Neuronal stem cell (in vitro differentiated cells): Measurements from ENCODE around the gene SETD2.

Source experiments
- DNase-seq: peaks from one replicate; pipeline ENCODE4 v3.0.0-alpha.2; 2013; ENCODE audit warnings: low spot score
- H2AFZ ChIP-seq: one replicate; pipeline ENCODE4 v1.6.1; 2013; ENCODE audit warnings: mild to moderate bottlenecking, low read length, inconsistent platforms
- H2AK5ac ChIP-seq: 2 replicates; pipeline ENCODE4 v1.6.1; 2013; ENCODE audit warnings: low read depth, mild to moderate bottlenecking, inconsistent platforms, low read length, moderate library complexity, mixed read lengths
- H2BK120ac ChIP-seq: 2 replicates; pipeline ENCODE4 v1.6.1; 2013; ENCODE audit warnings: low read depth, mild to moderate bottlenecking, inconsistent platforms, low read length, moderate library complexity, mixed read lengths
- H2BK12ac ChIP-seq: one replicate; pipeline ENCODE4 v1.6.1; 2013; ENCODE audit warnings: low read length, inconsistent platforms
- H2BK15ac ChIP-seq: 2 replicates; pipeline ENCODE4 v1.6.1; 2013; ENCODE audit warnings: mild to moderate bottlenecking, low read length, inconsistent platforms, mixed read lengths
- H2BK5ac ChIP-seq: one replicate; pipeline ENCODE4 v1.6.1; 2013; ENCODE audit warnings: inconsistent platforms, mild to moderate bottlenecking, low read length, moderate library complexity
- H3K14ac ChIP-seq: one replicate; pipeline ENCODE4 v1.6.1; 2013; ENCODE audit warnings: low read length, inconsistent platforms
- H3K18ac ChIP-seq: 2 replicates; pipeline ENCODE4 v1.6.1; 2013; ENCODE audit warnings: low read length, inconsistent platforms
- H3K23ac ChIP-seq: 2 replicates; pipeline ENCODE4 v1.6.1; 2013; ENCODE audit warnings: low read depth, mild to moderate bottlenecking, mixed read lengths, low read length, inconsistent platforms; ENCODE audit not compliant: poor library complexity
- H3K27ac ChIP-seq: replicated peaks from 3 replicates; pipeline ENCODE4 v1.5.1; 2013; ENCODE audit warnings: low read length, inconsistent platforms
- H3K27me3 ChIP-seq, 3 experiments: 2 replicates each; pipeline ENCODE4 v1.6.1; 2013; ENCODE audit warnings: low read length in 3 of 3, mild to moderate bottlenecking in 2 of 3, inconsistent platforms in 1 of 3, low read depth in 1 of 3, mixed read lengths in 1 of 3, moderate library complexity in 1 of 3; ENCODE audit not compliant: control insufficient read depth in 3 of 3, insufficient read depth in 3 of 3
- H3K36me3 ChIP-seq, 2 donors: replicated peaks in 1 of 2; 2 replicates each; pipeline ENCODE4 v1.6.1; 2013; ENCODE audit warnings: low read length in 2 of 2; ENCODE audit not compliant: control insufficient read depth in 2 of 2, insufficient read depth in 2 of 2
- H3K4ac ChIP-seq: 2 replicates; pipeline ENCODE4 v1.6.1; 2013; ENCODE audit warnings: inconsistent platforms, mild to moderate bottlenecking, low read length, moderate library complexity
- H3K4me1 ChIP-seq, 2 donors: 1 replicate in 1 of 2; 2 replicates in 1 of 2; pipeline ENCODE4 v1.6.1; 2013; ENCODE audit warnings: low read length in 2 of 2, low read depth in 1 of 2; ENCODE audit not compliant: control insufficient read depth in 2 of 2, insufficient read depth in 1 of 2
- H3K4me2 ChIP-seq: one replicate; pipeline ENCODE4 v1.6.1; 2013; ENCODE audit warnings: mild to moderate bottlenecking, low read length, inconsistent platforms; ENCODE audit not compliant: insufficient read depth, poor library complexity, severe bottlenecking
- H3K4me3 ChIP-seq, 2 donors: 2 replicates each; pipeline ENCODE4 v1.5.1; 2013; ENCODE audit warnings: low read length in 2 of 2, mild to moderate bottlenecking in 2 of 2, inconsistent platforms in 1 of 2, moderate library complexity in 1 of 2
- H3K79me1 ChIP-seq: one replicate; pipeline ENCODE4 v1.6.1; 2013; ENCODE audit warnings: low read depth, mild to moderate bottlenecking, inconsistent platforms, low read length, moderate library complexity
- H3K9ac ChIP-seq: one replicate; pipeline ENCODE4 v1.6.1; 2013; ENCODE audit warnings: mild to moderate bottlenecking, low read depth, low read length, inconsistent platforms; ENCODE audit not compliant: poor library complexity
- H3K9me3 ChIP-seq, 2 donors: replicated peaks in 1 of 2; 2 replicates each; pipeline versions ENCODE3 to v1.6.1; 2013; ENCODE audit warnings: low read length in 2 of 2, mild to moderate bottlenecking in 2 of 2, inconsistent platforms in 1 of 2, low read depth in 1 of 2, mixed read lengths in 1 of 2, moderate library complexity in 1 of 2; ENCODE audit not compliant: control insufficient read depth in 2 of 2, insufficient read depth in 1 of 2
- H4K8ac ChIP-seq: one replicate; pipeline ENCODE4 v1.6.1; 2013; ENCODE audit warnings: low read depth, mild to moderate bottlenecking, inconsistent platforms, low read length, moderate library complexity
- H4K91ac ChIP-seq: one replicate; pipeline ENCODE4 v1.6.1; 2013; ENCODE audit warnings: low read length, low read depth, mild to moderate bottlenecking, inconsistent platforms; ENCODE audit not compliant: poor library complexity
- WGBS, 2 donors: extraction: QIAGEN DNeasy Blood & Tissue Kit; methylation state at CpG; one replicate each; pipeline ENCODE4 v1.1.7; 2013; ENCODE audit warnings: missing lambda C conversion rate in 2 of 2, mixed read lengths in 1 of 2; ENCODE audit not compliant: insufficient read length in 2 of 2, insufficient replicate concordance in 1 of 2; ENCODE audit errors: extremely low coverage in 2 of 2; 5-methylcytosine and 5-hydroxymethylcytosine counted together

SETD2 gene

GRCh38 chr3:47130557-47130956, 33.4 kb downstream of the SETD2 start:
- no CpG with 5 or more reads among the region's 2 CpGs for WGBS, 2 donors
- H2BK12ac ChIP-seq, result no peak overlapping the region

DNA sequence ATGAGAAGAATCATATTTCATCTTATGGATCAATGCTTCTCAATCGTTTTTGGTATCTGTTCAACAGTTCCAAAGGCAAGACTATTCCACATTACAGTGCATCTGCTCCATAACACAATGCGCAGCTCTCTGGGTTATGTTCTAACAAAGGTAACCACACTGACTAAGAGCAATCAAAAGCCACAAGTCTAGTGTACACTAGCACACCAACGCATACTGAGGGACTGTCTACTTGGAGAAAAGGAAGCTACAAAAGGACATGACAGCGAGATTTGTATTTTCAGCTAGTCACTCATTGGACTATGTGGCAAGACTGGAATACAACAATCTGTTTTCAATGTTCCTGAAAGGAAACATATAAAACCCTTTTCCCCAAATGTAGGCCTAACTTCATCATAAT, 35.8 kb downstream of the SETD2 start:
- H4K91ac ChIP-seq, result no peak overlapping the region
- peaks cover 2 to 4% of the 10 kb centered on the region in 2 donors for H3K9me3 ChIP-seq
- H3K4me1 ChIP-seq, result no peaks in the 10 kb centered on the region
- no peak overlapping the region for H4K8ac ChIP-seq
- H3K36me3 ChIP-seq, result peaks cover 5 to 32% of the 10 kb centered on the region in 2 donors
- no peak for DNase-seq
- H3K79me1 ChIP-seq, result no peaks in the 10 kb centered on the region
- H3K27ac ChIP-seq, result no peak overlapping the region
- H2AFZ ChIP-seq, result no peak overlapping the region
- no peak overlapping the region for H3K4ac ChIP-seq
- no peak overlapping the region for H2BK12ac ChIP-seq
- no peak overlapping the region for H3K4me3 ChIP-seq
- no peak overlapping the region for H3K4me2 ChIP-seq
- H3K9ac ChIP-seq, result no peak overlapping the region
- H3K14ac ChIP-seq, result no peak overlapping the region
- H3K27me3 ChIP-seq, result peaks cover 0 to 2% (median 0%) of the 10 kb centered on the region in 3 experiments
- no CpG with 5 or more reads among the region's 4 CpGs for WGBS, 2 donors
- H3K23ac ChIP-seq, result no peak overlapping the region
- H2AK5ac ChIP-seq, result no peak overlapping the region
- H3K18ac ChIP-seq, result no peak overlapping the region
- no peak overlapping the region for H2BK120ac ChIP-seq
- no peak overlapping the region for H2BK5ac ChIP-seq
- H2BK15ac ChIP-seq, result no peak overlapping the region

More at GRCh38 chr3:47130557-47130956, 33.4 kb downstream of the SETD2 start:
- Histone ChIP-seq H3K4me3 (no peak overlapping the region), H2BK5ac (no peak overlapping the region), H3K18ac (no peak overlapping the region), H3K14ac (no peak overlapping the region), H2AFZ (no peak overlapping the region), H3K27ac (no peak overlapping the region), H3K27me3 (no peaks in the 10 kb centered on the region), H3K9me3 (no peaks in the 10 kb centered on the region), H3K23ac (no peak overlapping the region), H4K8ac (no peak overlapping the region), H4K91ac (no peak overlapping the region), H2BK15ac (no peak overlapping the region), H3K4me1 (no peaks in the 10 kb centered on the region), H3K79me1 (peaks cover 6% of the 10 kb centered on the region), H3K36me3 (peaks cover 0 to 9% of the 10 kb centered on the region in 2 donors), H3K4ac (no peak overlapping the region), H3K9ac (no peak overlapping the region), H2BK120ac (no peak overlapping the region), H2AK5ac (no peak overlapping the region), H3K4me2 (no peak overlapping the region)
- DNase-seq, result no peak

DNA sequence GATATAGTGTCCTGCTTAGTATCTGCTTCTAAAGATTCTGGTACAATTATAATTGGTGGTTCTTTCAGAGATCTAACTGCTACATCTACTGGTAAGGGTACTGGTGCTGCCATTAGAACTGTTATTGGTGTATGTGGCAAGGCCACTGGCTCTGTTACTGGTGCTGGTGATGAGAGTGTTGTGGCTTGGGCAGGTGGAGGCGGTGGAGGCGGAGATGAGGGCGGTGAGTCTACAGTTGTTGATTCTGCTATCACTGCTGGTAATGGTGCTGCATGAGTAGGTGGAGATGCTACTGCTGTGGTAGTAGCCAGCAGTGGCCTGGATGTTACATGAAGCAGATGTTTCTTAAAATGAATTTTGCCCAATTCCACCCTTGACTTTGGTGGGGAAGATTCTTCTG, 40.1 kb downstream of the SETD2 start:
- Histone ChIP-seq H2AFZ (no peak overlapping the region), H4K91ac (no peak overlapping the region), H3K4me2 (no peak overlapping the region), H3K36me3 (peaks cover 13 to 74% of the 10 kb centered on the region in 2 donors), H3K9me3 (peaks cover 2 to 18% of the 10 kb centered on the region in 2 donors), H3K4me1 (no peaks in the 10 kb centered on the region), H3K23ac (no peak overlapping the region), H3K4ac (no peak overlapping the region), H3K4me3 (peak overlapping the region in 1 of 2 donors; percentile 5), H3K79me1 (no peaks in the 10 kb centered on the region), H2BK15ac (no peak overlapping the region), H2BK12ac (no peak overlapping the region), H3K18ac (no peak overlapping the region), H4K8ac (no peak overlapping the region), H2BK120ac (no peak overlapping the region), H3K9ac (no peak overlapping the region), H3K27me3 (peaks cover 0 to 2% (median 0%) of the 10 kb centered on the region in 3 experiments), H2BK5ac (no peak overlapping the region), H3K27ac (no peak overlapping the region), H3K14ac (no peak overlapping the region), H2AK5ac (no peak overlapping the region)
- no peak for DNase-seq
- no CpG with 5 or more reads among the region's 3 CpGs for WGBS, 2 donors

- Histone ChIP-seq H2AK5ac (no peak overlapping the region), H2BK5ac (no peak overlapping the region), H3K14ac (no peak overlapping the region), H3K36me3 (peaks cover 13 to 97% of the 10 kb centered on the region in 2 donors), H3K9ac (no peak overlapping the region), H2BK120ac (no peak overlapping the region), H3K23ac (no peak overlapping the region), H3K4me1 (no peaks in the 10 kb centered on the region), H4K91ac (no peak overlapping the region), H2AFZ (no peak overlapping the region), H3K9me3 (peaks cover 2 to 18% of the 10 kb centered on the region in 2 donors), H2BK15ac (no peak overlapping the region), H3K4me3 (no peak overlapping the region), H3K27me3 (peaks cover 0 to 2% (median 0%) of the 10 kb centered on the region in 3 experiments), H3K4me2 (no peak overlapping the region), H3K79me1 (no peaks in the 10 kb centered on the region), H3K4ac (no peak overlapping the region), H3K18ac (no peak overlapping the region), H4K8ac (no peak overlapping the region), H2BK12ac (no peak overlapping the region), H3K27ac (no peak overlapping the region)
- no peak for DNase-seq
- no CpG with 5 or more reads among the region's 3 CpGs for WGBS, 2 donors
Measured at GRCh38 chr3:47121409-47121808, 42.5 kb downstream of the SETD2 start.
